ENCODE measurements around the gene TADA2A. TPM values are rescaled to one million over a fixed set of nuclear protein-coding genes. Genes with fewer than 3 reads are reported as not detected.
"Not testable (repeated sequence)": the region's sequence is repeated elsewhere in the genome, so short reads cannot be mapped to it uniquely, and the experiment has no call there.

TADA2A gene
- total RNA-seq, 1 donor from 2014 or later, result 42.0 TPM

DNA sequence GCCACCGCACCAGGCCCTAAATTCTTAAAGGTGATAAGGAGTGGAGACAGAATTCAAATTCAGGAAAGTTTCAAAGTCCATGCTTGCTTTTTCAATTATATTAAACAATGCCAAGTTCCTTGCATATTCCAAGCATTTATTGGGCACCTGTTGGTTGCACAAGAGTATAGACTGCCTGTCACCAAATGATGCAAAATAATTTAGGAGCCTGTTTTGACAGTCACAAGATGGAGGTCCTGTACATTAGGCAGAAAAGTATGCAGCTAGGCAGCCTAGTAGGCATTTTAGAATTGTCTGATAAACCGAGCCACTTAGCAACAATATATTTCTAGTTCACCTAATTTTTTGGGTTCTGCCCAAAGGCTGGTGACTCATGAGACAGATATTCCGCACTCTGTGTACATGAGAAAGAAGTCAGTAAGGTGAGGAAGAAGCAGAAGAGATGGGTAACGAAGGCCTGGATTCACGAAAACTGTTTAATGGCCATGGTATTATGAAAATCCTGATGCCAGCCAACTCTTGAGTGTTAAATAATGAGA is 7.4 kb upstream of the TADA2A start:
- no peaks in the 10 kb centered on the region for H3K27me3 Mint-ChIP-seq
- ChIA-PET POLR2A (no interaction called here), CTCF (interaction anchor here (1.8 kb wide), 1 partner anchor 26 kb away, joined by 5 read pairs; no protein-coding TSS in a partner anchor)
- TF ChIP-seq, protein P1, sequence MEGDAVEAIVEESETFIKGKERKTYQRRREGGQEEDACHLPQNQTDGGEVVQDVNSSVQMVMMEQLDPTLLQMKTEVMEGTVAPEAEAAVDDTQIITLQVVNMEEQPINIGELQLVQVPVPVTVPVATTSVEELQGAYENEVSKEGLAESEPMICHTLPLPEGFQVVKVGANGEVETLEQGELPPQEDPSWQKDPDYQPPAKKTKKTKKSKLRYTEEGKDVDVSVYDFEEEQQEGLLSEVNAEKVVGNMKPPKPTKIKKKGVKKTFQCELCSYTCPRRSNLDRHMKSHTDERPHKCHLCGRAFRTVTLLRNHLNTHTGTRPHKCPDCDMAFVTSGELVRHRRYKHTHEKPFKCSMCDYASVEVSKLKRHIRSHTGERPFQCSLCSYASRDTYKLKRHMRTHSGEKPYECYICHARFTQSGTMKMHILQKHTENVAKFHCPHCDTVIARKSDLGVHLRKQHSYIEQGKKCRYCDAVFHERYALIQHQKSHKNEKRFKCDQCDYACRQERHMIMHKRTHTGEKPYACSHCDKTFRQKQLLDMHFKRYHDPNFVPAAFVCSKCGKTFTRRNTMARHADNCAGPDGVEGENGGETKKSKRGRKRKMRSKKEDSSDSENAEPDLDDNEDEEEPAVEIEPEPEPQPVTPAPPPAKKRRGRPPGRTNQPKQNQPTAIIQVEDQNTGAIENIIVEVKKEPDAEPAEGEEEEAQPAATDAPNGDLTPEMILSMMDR (IDR thresholded peaks at IDR 0.05), result no peak
- no peaks in the 10 kb centered on the region for H3K9me3 Mint-ChIP-seq
- no peak for ATAC-seq (ENCODE audit: low read depth)
- H3K27ac Mint-ChIP-seq, result no peak overlapping the region
- H3K4me1 Mint-ChIP-seq, result peaks cover 16% of the 10 kb centered on the region
- H3K4me3 Mint-ChIP-seq, result no peak overlapping the region
- H3K36me3 Mint-ChIP-seq (ENCODE audit: low read depth), result no peaks in the 10 kb centered on the region
- no peak for DNase-seq
- intact Hi-C loops (cut with micrococcal nuclease), result no loop called here

DNA sequence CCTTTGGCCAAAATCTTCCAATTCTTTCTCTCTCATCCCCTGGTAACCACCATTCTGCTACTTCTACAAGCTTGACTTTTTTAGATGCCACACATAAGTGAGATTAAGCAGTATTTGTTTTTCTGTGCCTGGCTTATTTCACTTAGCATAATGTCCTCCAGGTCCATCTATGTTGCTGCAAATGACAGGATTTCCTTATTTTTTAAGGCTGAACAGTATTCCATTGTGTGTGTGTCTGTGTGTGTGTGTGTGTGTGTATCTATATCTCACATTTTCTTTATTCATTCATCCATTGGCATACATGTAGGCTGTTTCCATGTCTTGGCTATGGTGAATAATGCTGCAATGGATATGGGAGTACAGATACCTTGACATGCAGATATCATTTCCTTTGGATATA is 6.2 kb upstream of the TADA2A start:
- TF ChIP-seq, protein P1 (IDR thresholded peaks at IDR 0.05), result no peak
- Mint-ChIP-seq H3K27me3 (no peaks in the 10 kb centered on the region), H3K4me3 (no peak overlapping the region), H3K36me3 (ENCODE audit: low read depth) (no peaks in the 10 kb centered on the region), H3K4me1 (peaks cover 24% of the 10 kb centered on the region), H3K9me3 (no peaks in the 10 kb centered on the region), H3K27ac (no peak overlapping the region)
- ChIA-PET CTCF (interaction anchor here (1.8 kb wide), 1 partner anchor 27 kb away, joined by 5 read pairs; no protein-coding TSS in a partner anchor), POLR2A (no interaction called here)
- intact Hi-C loops (cut with micrococcal nuclease), result no loop called here
- ATAC-seq (ENCODE audit: low read depth) (no peak), DNase-seq (no peak)

DNA sequence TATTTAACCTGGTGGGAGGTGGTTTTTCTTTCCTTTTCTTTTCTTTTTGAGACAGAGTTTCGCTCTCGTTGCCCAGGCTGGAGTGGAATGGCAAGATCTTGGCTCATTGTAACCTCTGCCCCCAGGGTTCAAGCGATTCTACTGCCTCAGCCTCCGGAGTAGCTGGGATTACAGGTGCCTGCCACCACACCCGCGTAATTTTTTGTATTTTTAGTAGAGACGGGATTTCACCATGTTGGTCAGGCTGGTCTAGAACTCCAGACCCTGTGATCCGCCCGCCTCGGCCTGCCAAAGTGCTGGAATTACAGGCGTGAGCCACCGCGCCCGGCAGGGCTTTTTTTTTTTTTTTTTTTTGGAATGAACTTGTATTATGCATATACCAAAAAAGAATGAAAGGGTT is 1.2 kb upstream of the TADA2A start:
- Mint-ChIP-seq H3K4me3 (peak overlapping the region; percentile 97), H3K27ac (peak overlapping the region; percentile 92), H3K4me1 (peaks cover 36% of the 10 kb centered on the region)
- H3K27me3 Mint-ChIP-seq; H3K9me3 Mint-ChIP-seq; ATAC-seq (ENCODE audit: low read depth); H3K36me3 Mint-ChIP-seq (ENCODE audit: low read depth); intact Hi-C loops (cut with micrococcal nuclease); DNase-seq; POLR2A ChIA-PET: not testable (repeated sequence)
- CTCF ChIA-PET, result interaction anchor here (1.2 kb wide), 1 partner anchor 32 kb away, joined by 3 read pairs; no protein-coding TSS in a partner anchor

DNA sequence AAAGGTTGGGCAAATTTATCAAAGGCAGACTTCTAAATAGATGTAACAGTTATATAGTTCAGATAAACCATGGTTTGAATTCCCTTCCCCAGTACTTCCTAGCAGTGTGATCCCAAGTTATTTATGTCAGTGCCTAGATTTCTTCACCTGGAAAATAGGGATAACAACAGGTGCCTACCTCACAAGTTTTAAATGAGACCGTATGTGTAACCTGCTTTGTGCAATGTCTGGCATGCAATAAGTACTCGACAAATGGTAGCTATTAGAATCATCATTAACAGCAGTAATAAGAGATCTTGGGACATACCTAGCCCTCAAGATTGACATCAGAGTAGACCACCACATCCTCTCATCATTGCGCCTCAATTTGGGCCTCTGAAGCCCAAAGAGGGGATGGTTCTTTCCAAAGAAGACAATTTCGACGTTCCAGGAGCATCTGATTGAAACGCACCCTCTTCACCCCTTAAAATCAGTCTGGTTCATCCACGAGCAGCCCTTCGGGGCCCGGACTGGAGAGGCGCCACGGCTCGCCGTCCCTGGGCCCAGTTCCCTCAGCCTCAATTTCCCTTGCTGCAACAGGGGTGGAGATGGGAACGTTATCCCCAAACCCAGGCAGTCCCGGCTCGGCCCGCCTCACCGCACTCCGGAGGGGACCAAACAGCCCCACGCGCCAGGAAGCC is 591 bp upstream of the TADA2A start:
- ATAC-seq (ENCODE audit: low read depth) (peak; percentile 26), DNase-seq (no peak)
- intact Hi-C loops (cut with micrococcal nuclease), result loop anchor here (1.0 kb wide), 3 partner anchors 9 to 83 kb away; partner anchors contain the start of gene DUSP14
- H3K27me3 Mint-ChIP-seq, result no peaks in the 10 kb centered on the region
- H3K36me3 Mint-ChIP-seq (ENCODE audit: low read depth), result peaks cover 9% of the 10 kb centered on the region
- ChIA-PET CTCF (no interaction called here), POLR2A (no interaction called here)
- no peaks in the 10 kb centered on the region for H3K9me3 Mint-ChIP-seq
- peaks cover 36% of the 10 kb centered on the region for H3K4me1 Mint-ChIP-seq
- TF ChIP-seq, protein P1 (IDR thresholded peaks at IDR 0.05), result no peak
- H3K4me3 Mint-ChIP-seq, result peak overlapping the region; percentile 97
- H3K27ac Mint-ChIP-seq, result peak overlapping the region; percentile 92

DNA sequence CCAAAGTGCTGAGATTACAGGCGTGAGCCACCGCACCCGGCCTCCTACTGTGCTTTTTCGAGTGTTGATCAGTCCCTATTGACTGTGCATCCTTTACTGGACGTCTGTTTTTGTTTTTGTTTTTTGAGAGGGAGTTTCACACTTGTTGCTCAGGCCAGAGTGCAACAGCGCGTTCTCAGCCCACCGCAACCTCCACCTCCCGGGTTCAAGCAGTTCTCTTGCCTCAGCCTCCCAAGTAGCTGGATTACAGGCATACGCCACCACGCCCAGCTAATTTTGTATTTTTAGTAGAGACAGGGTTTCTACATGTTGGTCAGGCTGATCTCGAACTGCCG is 1.4 kb downstream of the TADA2A start:
- H3K27ac Mint-ChIP-seq, result peak overlapping the region; percentile 46
- CTCF ChIA-PET; intact Hi-C loops (cut with micrococcal nuclease); H3K27me3 Mint-ChIP-seq; ATAC-seq (ENCODE audit: low read depth); DNase-seq; H3K9me3 Mint-ChIP-seq: not testable (repeated sequence)
- peaks cover 22% of the 10 kb centered on the region for H3K36me3 Mint-ChIP-seq (ENCODE audit: low read depth)
- H3K4me1 Mint-ChIP-seq, result peaks cover 31% of the 10 kb centered on the region
- POLR2A ChIA-PET, result interaction anchor here (0.7 to 1.5 kb wide), 2 partner anchors 29 to 48 kb away, joined by 5 read pairs; no protein-coding TSS in a partner anchor
- H3K4me3 Mint-ChIP-seq, result peak overlapping the region; percentile 87

DNA sequence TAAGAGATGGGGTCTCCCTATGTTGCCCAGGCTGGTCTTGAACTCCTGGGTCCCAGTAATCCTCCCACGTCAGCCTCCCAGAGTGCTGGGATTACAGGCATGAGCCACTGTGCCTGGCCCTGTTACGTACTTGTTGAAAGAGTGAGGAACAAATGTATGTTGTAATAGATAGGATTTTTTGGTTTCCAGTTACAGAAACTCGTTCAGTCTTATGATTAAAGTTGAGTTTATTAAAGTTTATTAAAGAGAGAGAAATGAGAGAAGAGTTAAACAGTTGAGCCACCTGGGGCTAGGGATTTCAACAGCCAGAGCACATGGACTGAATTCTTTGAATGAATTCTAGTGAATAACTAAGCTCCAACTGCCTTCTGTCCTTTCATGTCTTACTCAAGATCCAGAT is 3.7 kb downstream of the TADA2A start:
- Mint-ChIP-seq H3K36me3 (ENCODE audit: low read depth) (peaks cover 42% of the 10 kb centered on the region), H3K27me3 (no peaks in the 10 kb centered on the region), H3K4me1 (peaks cover 25% of the 10 kb centered on the region), H3K27ac (no peak overlapping the region), H3K9me3 (no peaks in the 10 kb centered on the region), H3K4me3 (no peak overlapping the region)
- CTCF ChIA-PET, result no interaction called here
- intact Hi-C loops (cut with micrococcal nuclease), result no loop called here
- ATAC-seq (ENCODE audit: low read depth) (no peak), DNase-seq (no peak)
- POLR2A ChIA-PET, result interaction anchor here (0.6 to 1.2 kb wide), 2 partner anchors 14 to 56 kb away, joined by 3 read pairs; no protein-coding TSS in a partner anchor
- TF ChIP-seq, protein P1 (IDR thresholded peaks at IDR 0.05), result no peak

Data from activated B cell treated with CpG ODN at 0.5 μM for 24 hours (primary cell).